GM12878 (cell line): Measurements from ENCODE around the gene CSK. TPM values are rescaled to one million over a fixed set of nuclear protein-coding genes. Genes with fewer than 3 reads are reported as not detected.

ENCODE experiments used
- ATAC-seq: fragments of 200-7000 bp; cut with Tn5 transposase; 3 replicates; pipeline ENCODE4 v1.9.1; 2020; ENCODE audit warnings: mild to moderate bottlenecking, moderate library complexity
- BruUV-seq: library from RNA; stranded (reverse); fragments of 400-500 nt; replicated peaks from 2 replicates; lab custom pipeline; 2021; lab: Mats Ljungman, UMichigan
- CTCF ChIA-PET: fragments of 300-600 bp; sonication (Branson Sonifier 250); formaldehyde crosslinking; extraction: SDS; loops from one replicate; lab custom pipeline; 2021; ENCODE audit warnings: inconsistent platforms; lab: Yijun Ruan, JAX
- POLR2A ChIA-PET: fragments of 350-600 bp; formaldehyde crosslinking; extraction: SDS; loops from one replicate; lab custom pipeline; 2021; ENCODE audit warnings: inconsistent platforms; lab: Charles Lee
- RAD21 ChIA-PET: fragments of 300-600 bp; sonication (Branson Sonifier 250); formaldehyde crosslinking; loops from one replicate; lab custom pipeline; 2023; ENCODE audit warnings: antibody characterized with exemption; ENCODE audit not compliant: unreplicated experiment; lab: Charles Lee
- SMC1A ChIA-PET: fragments of 300-600 bp; sonication (Branson Sonifier 250); formaldehyde crosslinking; loops from one replicate; lab custom pipeline; 2023; ENCODE audit not compliant: unreplicated experiment, uncharacterized antibody; lab: Charles Lee
- DNase-seq: peaks from one replicate; pipeline ENCODE4 v3.0.0-alpha.2; 2011; ENCODE audit warnings: low read depth, low spot score
- FAIRE-seq: peaks from 3 replicates; lab custom pipeline; 2011; peaks lifted over from hg19 to GRCh38; lab: Jason Lieb, UNC
- H2AFZ ChIP-seq: 2 replicates; pipeline ENCODE4 v1.6.0; 2011; ENCODE audit warnings: low read depth, low read length, control low read depth; ENCODE audit not compliant: control insufficient read depth
- H3K27ac ChIP-seq: 2 replicates; pipeline ENCODE4 v1.5.1; 2011; ENCODE audit warnings: control low read depth; ENCODE audit not compliant: control insufficient read depth, insufficient read depth
- H3K27me3 ChIP-seq, 2 experiments: replicated peaks in 1 of 2; 2 replicates each; pipeline versions ENCODE4 v1.6.0 to v1.6.1; 2011; ENCODE audit warnings: low read length in 1 of 2; ENCODE audit not compliant: control insufficient read depth in 2 of 2, insufficient read depth in 2 of 2
- H3K36me3 ChIP-seq, 2 experiments: 2 replicates each; pipeline ENCODE4 v1.5.1; 2011; ENCODE audit warnings: low read length in 1 of 2; ENCODE audit not compliant: control insufficient read depth in 2 of 2, insufficient read depth in 2 of 2
- H3K4me1 ChIP-seq: 2 replicates; pipeline ENCODE4 v1.6.1; 2011; ENCODE audit warnings: mild to moderate bottlenecking, low read length, moderate library complexity, mixed read lengths; ENCODE audit not compliant: control insufficient read depth, insufficient read depth
- H3K4me2 ChIP-seq: 2 replicates; pipeline ENCODE4 v1.6.0; 2011; ENCODE audit warnings: control low read depth; ENCODE audit not compliant: control insufficient read depth, insufficient read depth
- H3K4me3 ChIP-seq: fragments of 200-600 bp; sonication (generic); 2 replicates; pipeline ENCODE4 v1.5.1; 2016
- H3K79me2 ChIP-seq: 2 replicates; pipeline ENCODE4 v1.6.0; 2011; ENCODE audit warnings: low read length; ENCODE audit not compliant: control insufficient read depth, insufficient read depth
- H3K9ac ChIP-seq: 2 replicates; pipeline ENCODE4 v1.8.0; 2011; ENCODE audit warnings: low read length, control low read depth, mixed read lengths; ENCODE audit not compliant: control insufficient read depth, insufficient read depth
- H3K9me3 ChIP-seq: replicated peaks from 3 replicates; pipeline ENCODE4 v1.5.1; 2011; ENCODE audit warnings: mild to moderate bottlenecking, low read length; ENCODE audit not compliant: control insufficient read depth, insufficient read depth
- H4K20me1 ChIP-seq: 2 replicates; pipeline ENCODE4 v1.6.0; 2011; ENCODE audit not compliant: control insufficient read depth, insufficient read depth
- BRCA1 ChIP-seq: IDR thresholded peaks from 2 replicates; pipeline ENCODE4 v1.6.1; 2011; ENCODE audit warnings: low read depth, low read length, improper control_type of control experiment
- NFIC ChIP-seq: IDR thresholded peaks from 2 replicates; pipeline ENCODE4 v1.6.1; 2012; ENCODE audit warnings: low read depth, mild to moderate bottlenecking, inconsistent platforms, low read length, moderate library complexity
- RB1 ChIP-seq: fragments of 450-650 bp; formaldehyde crosslinking; IDR thresholded peaks from 2 replicates; pipeline ENCODE4 v1.6.1; 2017; ENCODE audit warnings: mild to moderate bottlenecking, borderline replicate concordance
- ZNF384 ChIP-seq: IDR thresholded peaks from 2 replicates; pipeline ENCODE4 v1.6.1; 2012; ENCODE audit warnings: low read depth, mild to moderate bottlenecking, low read length, improper control_type of control experiment, borderline replicate concordance
- WGBS: methylation state at CpG from one replicate; pipeline ENCODE4 v1.1.6; 2016; ENCODE audit warnings: low lambda C conversion rate; ENCODE audit not compliant: insufficient replicate concordance, insufficient coverage; ENCODE audit errors: missing lambda C conversion rate; 5-methylcytosine and 5-hydroxymethylcytosine counted together
- in situ Hi-C: fragments of 300-500 bp; cut with MboI; formaldehyde crosslinking; loops from 9 replicates; pipeline ENCODE4 v1.14.3; 2018; ENCODE audit warnings: mixed read lengths
- intact Hi-C: fragments of 100-400 bp; cut with micrococcal nuclease; formaldehyde crosslinking; loops from one replicate; pipeline ENCODE4 v1.14.2; 2022; ENCODE audit not compliant: unreplicated experiment
- polyA plus RNA-seq, 11 experiments: library from polyadenylated mRNA; depleted of rRNA in 4 of 11; unstranded in 6 of 11; stranded (reverse) in 5 of 11; fragments of >200 nt; fragmentation: Nextera tagmentation in 4 of 11; fragmentation: Illumina TruSeq in 1 of 11; extraction: Ambion mirVana in 4 of 11; extraction: Trizol in 1 of 11; gene quantifications; 1 replicate in 1 of 11; 2 replicates in 10 of 11; pipeline versions ENCODE4 v1.2.1 to v1.2.3, GENCODE V29; 2011 to 2016; ENCODE audit warnings: inconsistent platforms in 2 of 11, missing spikeins in 2 of 11, low read depth in 1 of 11
- total RNA-seq, 4 experiments: library from RNA; depleted of rRNA in 3 of 4; stranded (reverse); fragments of >200 nt in 3 of 4; fragmentation: Illumina TruSeq in 1 of 4; extraction: Trizol in 1 of 4; gene quantifications; 2 replicates each; pipeline versions ENCODE4 v1.2.1 to v1.2.3, GENCODE V29; 2013 to 2021
- TF ChIP-seq, protein P1 (sequence below): fragments of 450-650 bp; formaldehyde crosslinking; IDR thresholded peaks from 2 replicates; pipeline ENCODE4 v1.4.0; 2022; ENCODE audit warnings: mild to moderate bottlenecking, moderate library complexity
- TF ChIP-seq, protein P2 (sequence below): fragments of 450-650 bp; IDR thresholded peaks from 2 replicates; pipeline ENCODE4 v1.6.1; 2016; ENCODE audit warnings: mild to moderate bottlenecking, moderate library complexity, borderline replicate concordance

CSK gene
- total and polyA plus RNA-seq, 10 of the 15 experiments (the other 5 are each of a cell fraction or from before 2014, with no cell fraction given): 3.4 to 327 (median 75.8) TPM

DNA sequence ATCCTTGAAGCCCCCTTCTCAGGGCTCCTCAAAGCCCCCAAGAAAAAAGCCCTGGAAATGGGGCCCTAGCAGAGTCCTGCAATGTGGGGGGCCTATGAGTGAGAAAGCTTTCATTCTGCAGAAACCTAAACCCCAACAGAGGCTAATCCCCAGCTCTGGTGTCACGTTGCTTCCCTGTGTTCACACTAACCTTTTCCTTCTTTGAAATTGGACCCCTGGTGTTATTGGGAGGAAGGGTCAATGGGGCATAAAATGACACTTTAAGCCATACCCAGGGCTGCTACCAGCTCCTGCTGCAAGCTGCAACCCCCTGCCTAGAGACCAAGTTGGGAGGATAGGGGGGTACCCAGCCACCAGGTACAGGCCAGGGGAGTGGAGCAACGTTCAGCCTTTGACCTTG, 31.1 kb upstream of the CSK start (continued):
- TF ChIP-seq, protein P1, sequence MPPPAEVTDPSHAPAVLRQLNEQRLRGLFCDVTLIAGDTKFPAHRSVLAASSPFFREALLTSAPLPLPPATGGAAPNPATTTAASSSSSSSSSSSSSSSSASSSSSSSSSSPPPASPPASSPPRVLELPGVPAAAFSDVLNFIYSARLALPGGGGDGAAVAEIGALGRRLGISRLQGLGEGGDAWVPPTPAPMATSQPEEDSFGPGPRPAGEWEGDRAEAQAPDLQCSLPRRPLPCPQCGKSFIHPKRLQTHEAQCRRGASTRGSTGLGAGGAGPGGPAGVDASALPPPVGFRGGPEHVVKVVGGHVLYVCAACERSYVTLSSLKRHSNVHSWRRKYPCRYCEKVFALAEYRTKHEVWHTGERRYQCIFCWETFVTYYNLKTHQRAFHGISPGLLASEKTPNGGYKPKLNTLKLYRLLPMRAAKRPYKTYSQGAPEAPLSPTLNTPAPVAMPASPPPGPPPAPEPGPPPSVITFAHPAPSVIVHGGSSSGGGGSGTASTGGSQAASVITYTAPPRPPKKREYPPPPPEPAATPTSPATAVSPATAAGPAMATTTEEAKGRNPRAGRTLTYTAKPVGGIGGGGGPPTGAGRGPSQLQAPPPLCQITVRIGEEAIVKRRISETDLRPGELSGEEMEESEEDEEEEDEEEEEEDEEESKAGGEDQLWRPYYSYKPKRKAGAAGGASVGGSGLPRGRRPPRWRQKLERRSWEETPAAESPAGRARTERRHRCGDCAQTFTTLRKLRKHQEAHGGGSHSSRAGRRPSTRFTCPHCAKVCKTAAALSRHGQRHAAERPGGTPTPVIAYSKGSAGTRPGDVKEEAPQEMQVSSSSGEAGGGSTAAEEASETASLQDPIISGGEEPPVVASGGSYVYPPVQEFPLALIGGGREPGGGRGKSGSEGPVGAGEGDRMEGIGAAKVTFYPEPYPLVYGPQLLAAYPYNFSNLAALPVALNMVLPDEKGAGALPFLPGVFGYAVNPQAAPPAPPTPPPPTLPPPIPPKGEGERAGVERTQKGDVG: no peak
- no peak for TF ChIP-seq RB1
- TF ChIP-seq, protein P2, sequence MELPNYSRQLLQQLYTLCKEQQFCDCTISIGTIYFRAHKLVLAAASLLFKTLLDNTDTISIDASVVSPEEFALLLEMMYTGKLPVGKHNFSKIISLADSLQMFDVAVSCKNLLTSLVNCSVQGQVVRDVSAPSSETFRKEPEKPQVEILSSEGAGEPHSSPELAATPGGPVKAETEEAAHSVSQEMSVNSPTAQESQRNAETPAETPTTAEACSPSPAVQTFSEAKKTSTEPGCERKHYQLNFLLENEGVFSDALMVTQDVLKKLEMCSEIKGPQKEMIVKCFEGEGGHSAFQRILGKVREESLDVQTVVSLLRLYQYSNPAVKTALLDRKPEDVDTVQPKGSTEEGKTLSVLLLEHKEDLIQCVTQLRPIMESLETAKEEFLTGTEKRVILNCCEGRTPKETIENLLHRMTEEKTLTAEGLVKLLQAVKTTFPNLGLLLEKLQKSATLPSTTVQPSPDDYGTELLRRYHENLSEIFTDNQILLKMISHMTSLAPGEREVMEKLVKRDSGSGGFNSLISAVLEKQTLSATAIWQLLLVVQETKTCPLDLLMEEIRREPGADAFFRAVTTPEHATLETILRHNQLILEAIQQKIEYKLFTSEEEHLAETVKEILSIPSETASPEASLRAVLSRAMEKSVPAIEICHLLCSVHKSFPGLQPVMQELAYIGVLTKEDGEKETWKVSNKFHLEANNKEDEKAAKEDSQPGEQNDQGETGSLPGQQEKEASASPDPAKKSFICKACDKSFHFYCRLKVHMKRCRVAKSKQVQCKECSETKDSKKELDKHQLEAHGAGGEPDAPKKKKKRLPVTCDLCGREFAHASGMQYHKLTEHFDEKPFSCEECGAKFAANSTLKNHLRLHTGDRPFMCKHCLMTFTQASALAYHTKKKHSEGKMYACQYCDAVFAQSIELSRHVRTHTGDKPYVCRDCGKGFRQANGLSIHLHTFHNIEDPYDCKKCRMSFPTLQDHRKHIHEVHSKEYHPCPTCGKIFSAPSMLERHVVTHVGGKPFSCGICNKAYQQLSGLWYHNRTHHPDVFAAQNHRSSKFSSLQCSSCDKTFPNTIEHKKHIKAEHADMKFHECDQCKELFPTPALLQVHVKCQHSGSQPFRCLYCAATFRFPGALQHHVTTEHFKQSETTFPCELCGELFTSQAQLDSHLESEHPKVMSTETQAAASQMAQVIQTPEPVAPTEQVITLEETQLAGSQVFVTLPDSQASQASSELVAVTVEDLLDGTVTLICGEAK: no peak
- no peak for TF ChIP-seq NFIC

DNA sequence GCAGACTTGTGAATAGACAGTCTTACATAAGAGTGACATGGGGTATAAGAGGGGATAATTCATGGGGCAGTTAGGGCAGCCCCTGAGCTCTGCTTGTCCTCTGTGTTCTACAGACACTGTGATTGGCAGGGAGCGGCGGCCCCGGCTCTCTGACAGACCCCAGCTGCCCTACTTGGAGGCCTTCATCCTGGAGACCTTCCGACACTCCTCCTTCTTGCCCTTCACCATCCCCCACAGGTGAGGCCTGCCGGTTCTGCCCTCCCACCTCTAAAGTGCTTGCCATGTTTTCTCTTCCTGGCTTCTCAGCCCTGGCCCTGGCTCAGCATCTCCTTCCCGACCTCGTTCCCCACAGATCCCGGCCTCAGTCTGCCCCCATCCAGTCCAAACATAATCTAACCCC, 29.9 kb upstream of the CSK start:
- BruUV-seq: no TSS peak
- H3K9me3 ChIP-seq: no peaks in the 10 kb centered on the region
- ChIA-PET RAD21 (no interaction called here), CTCF (interaction anchor here (1.0 to 1.1 kb wide), 2 partner anchors 117 to 132 kb away, joined by 3 read pairs; no protein-coding TSS in a partner anchor), SMC1A (no interaction called here), POLR2A (no interaction called here)
- H2AFZ ChIP-seq: no peak overlapping the region
- H3K4me3 ChIP-seq: no peak overlapping the region
- WGBS: 44% methylated on average over 5 of the region's 8 CpGs
- intact Hi-C loops: no loop called here
- H3K27me3 ChIP-seq: no peaks in the 10 kb centered on the region
- no peak overlapping the region for H3K9ac ChIP-seq
- no peak overlapping the region for H3K27ac ChIP-seq
- no peak overlapping the region for H3K4me2 ChIP-seq
- H3K4me1 ChIP-seq: no peaks in the 10 kb centered on the region
- TF ChIP-seq BRCA1 (no peak), ZNF384 (no peak)
- no peaks in the 10 kb centered on the region for H4K20me1 ChIP-seq
- no peak for DNase-seq
- FAIRE-seq: no peak
- in situ Hi-C loops: no loop called here
- ATAC-seq: no peak
- H3K36me3 ChIP-seq: no peaks in the 10 kb centered on the region
- H3K79me2 ChIP-seq: no peaks in the 10 kb centered on the region
